ENCODE measurements around the gene CHRD. TPM values are rescaled to one million over a fixed set of nuclear protein-coding genes. Genes with fewer than 3 reads are reported as not detected.

The CHRD gene
- total RNA-seq, 1 experiment from 2014 or later = 0.11 TPM

- no peak for DNase-seq (ENCODE audit: low read depth)
These were observed 33.2 kb upstream of the CHRD start for GRCh38 chr3:184346480-184347190.

- no peak for DNase-seq (ENCODE audit: low read depth)
These were observed 32.4 kb upstream of the CHRD start for GRCh38 chr3:184347321-184348056.

GRCh38 chr3:184348057-184348382, 31.8 kb upstream of the CHRD start:
- DNase-seq (ENCODE audit: low read depth) = no peak

GRCh38 chr3:184349563-184350470, 30.0 kb upstream of the CHRD start:
- no peak for DNase-seq (ENCODE audit: low read depth)

GRCh38 chr3:184350618-184351017, 29.2 kb upstream of the CHRD start:
- DNase-seq (ENCODE audit: low read depth) = no peak

- no peak for DNase-seq (ENCODE audit: low read depth)
These were observed 28.2 kb upstream of the CHRD start for GRCh38 chr3:184351511-184352148.

- DNase-seq (ENCODE audit: low read depth) = no peak
These were observed 27.6 kb upstream of the CHRD start for GRCh38 chr3:184352149-184352785.

GRCh38 chr3:184352897-184353545, 26.8 kb upstream of the CHRD start:
- no peak for DNase-seq (ENCODE audit: low read depth)

GRCh38 chr3:184353546-184353941, 26.3 kb upstream of the CHRD start:
- DNase-seq (ENCODE audit: low read depth) = no peak

- DNase-seq (ENCODE audit: low read depth) = no peak
These were observed 25.6 kb upstream of the CHRD start for GRCh38 chr3:184354121-184354728.

- no peak for DNase-seq (ENCODE audit: low read depth)
These were observed 25.1 kb upstream of the CHRD start for GRCh38 chr3:184354754-184355153.

- no peak for DNase-seq (ENCODE audit: low read depth)
These were observed 24.4 kb upstream of the CHRD start for GRCh38 chr3:184355261-184356040.

GRCh38 chr3:184357248-184358123, 22.4 kb upstream of the CHRD start:
- DNase-seq (ENCODE audit: low read depth) = no peak

GRCh38 chr3:184358124-184358767, 21.6 kb upstream of the CHRD start:
- no peak for DNase-seq (ENCODE audit: low read depth)

GRCh38 chr3:184358921-184359350, 20.9 kb upstream of the CHRD start:
- no peak for DNase-seq (ENCODE audit: low read depth)

GRCh38 chr3:184359610-184360009, 20.2 kb upstream of the CHRD start:
- no peak for DNase-seq (ENCODE audit: low read depth)

GRCh38 chr3:184360070-184360928, 19.6 kb upstream of the CHRD start:
- no peak for DNase-seq (ENCODE audit: low read depth)

Data from LHCN-M2 (cell line).